SU-DHL-6 (cell line): Measurements from ENCODE around the gene FCN2.

Experiments used
- CTCF ChIP-seq: fragments of 200-600 bp; sonication (generic); IDR thresholded peaks from one replicate; pipeline ENCODE4 v1.5.1; 2017; ENCODE audit warnings: antibody characterized with exemption, mild to moderate bottlenecking, low read length, moderate library complexity; ENCODE audit not compliant: insufficient read depth, poor library complexity, severe bottlenecking
- EZH2phosphoT487 ChIP-seq: fragments of 200-600 bp; sonication (generic), shearing (Covaris generic); conservative IDR thresholded peaks from 2 replicates; pipeline ENCODE4 v1.6.1; 2018; ENCODE audit warnings: mild to moderate bottlenecking, antibody characterized with exemption, low read length, moderate library complexity, mixed read lengths

- TF ChIP-seq CTCF (no peak), EZH2phosphoT487 (no peak)
These were observed 55.2 kb downstream of the FCN2 start for GRCh38 chr9:134935701-134936345.
